PFSK-1 (cell line): ENCODE data around the gene AFDN.

Experiments
- FOXP2 ChIP-seq: optimal IDR thresholded peaks from 2 replicates; pipeline ENCODE3; 2011; ENCODE audit warnings: borderline replicate concordance, control low read depth, inconsistent platforms; ENCODE audit not compliant: insufficient read depth; ENCODE audit errors: extremely low read length, extremely low read depth
- POLR2AphosphoS5 ChIP-seq: IDR thresholded peaks from 2 replicates; pipeline ENCODE4 v1.6.1; 2012; ENCODE audit warnings: low read depth, mild to moderate bottlenecking, control low read depth, low read length, moderate library complexity
- SIN3A ChIP-seq: IDR thresholded peaks from 2 replicates; pipeline ENCODE4 v1.6.1; 2012; ENCODE audit warnings: mild to moderate bottlenecking, low read length, moderate library complexity, borderline replicate concordance; ENCODE audit not compliant: insufficient read depth
- TAF1 ChIP-seq: IDR thresholded peaks from 2 replicates; pipeline ENCODE4 v1.6.1; 2012; ENCODE audit warnings: low read length, control low read depth, borderline replicate concordance; ENCODE audit not compliant: insufficient read depth
- TF ChIP-seq, protein P1 (sequence below), 2 experiments: IDR thresholded peaks; 2 replicates each; pipeline versions ENCODE4 v1.6.1 to v1.8.0; 2011 to 2012; ENCODE audit warnings: low read depth in 2 of 2, low read length in 2 of 2, control low read depth in 1 of 2, inconsistent platforms in 1 of 2, mild to moderate bottlenecking in 1 of 2, moderate library complexity in 1 of 2; ENCODE audit not compliant: insufficient read depth in 1 of 2

DNA sequence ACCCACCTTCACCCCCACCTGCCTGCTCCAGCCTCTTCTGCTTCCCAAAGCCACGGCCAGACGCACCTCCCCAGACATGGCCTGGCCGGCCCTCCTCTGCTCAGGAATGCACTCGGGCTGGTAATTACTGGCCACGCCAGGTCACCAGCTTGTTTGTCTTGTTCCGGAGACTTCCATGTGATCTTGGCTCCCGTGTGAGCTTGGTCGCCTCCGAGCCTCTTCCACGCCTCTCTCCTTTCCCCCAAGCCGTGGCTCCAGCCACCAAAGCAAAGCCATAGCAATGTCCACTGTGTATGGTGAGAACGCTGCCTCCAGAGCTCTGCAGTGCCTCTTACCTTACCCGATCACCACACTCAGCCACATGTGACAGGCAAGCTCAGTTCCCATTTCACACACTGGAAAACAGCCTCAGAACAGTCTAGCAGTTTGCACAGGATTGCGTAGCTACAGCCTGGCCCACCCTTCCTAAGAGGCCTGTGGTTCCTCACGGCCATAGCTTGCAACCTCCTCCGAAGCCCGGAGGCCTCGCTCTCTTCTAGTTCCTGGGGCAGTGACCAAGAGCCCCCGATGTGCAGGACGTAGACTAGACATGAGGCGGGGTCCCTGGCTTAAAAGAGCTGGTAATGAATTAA is 48.1 kb upstream of the AFDN start:
- TF ChIP-seq SIN3A (no peak), POLR2AphosphoS5 (no peak), TAF1 (no peak), FOXP2 (no peak)
- TF ChIP-seq, protein P1, sequence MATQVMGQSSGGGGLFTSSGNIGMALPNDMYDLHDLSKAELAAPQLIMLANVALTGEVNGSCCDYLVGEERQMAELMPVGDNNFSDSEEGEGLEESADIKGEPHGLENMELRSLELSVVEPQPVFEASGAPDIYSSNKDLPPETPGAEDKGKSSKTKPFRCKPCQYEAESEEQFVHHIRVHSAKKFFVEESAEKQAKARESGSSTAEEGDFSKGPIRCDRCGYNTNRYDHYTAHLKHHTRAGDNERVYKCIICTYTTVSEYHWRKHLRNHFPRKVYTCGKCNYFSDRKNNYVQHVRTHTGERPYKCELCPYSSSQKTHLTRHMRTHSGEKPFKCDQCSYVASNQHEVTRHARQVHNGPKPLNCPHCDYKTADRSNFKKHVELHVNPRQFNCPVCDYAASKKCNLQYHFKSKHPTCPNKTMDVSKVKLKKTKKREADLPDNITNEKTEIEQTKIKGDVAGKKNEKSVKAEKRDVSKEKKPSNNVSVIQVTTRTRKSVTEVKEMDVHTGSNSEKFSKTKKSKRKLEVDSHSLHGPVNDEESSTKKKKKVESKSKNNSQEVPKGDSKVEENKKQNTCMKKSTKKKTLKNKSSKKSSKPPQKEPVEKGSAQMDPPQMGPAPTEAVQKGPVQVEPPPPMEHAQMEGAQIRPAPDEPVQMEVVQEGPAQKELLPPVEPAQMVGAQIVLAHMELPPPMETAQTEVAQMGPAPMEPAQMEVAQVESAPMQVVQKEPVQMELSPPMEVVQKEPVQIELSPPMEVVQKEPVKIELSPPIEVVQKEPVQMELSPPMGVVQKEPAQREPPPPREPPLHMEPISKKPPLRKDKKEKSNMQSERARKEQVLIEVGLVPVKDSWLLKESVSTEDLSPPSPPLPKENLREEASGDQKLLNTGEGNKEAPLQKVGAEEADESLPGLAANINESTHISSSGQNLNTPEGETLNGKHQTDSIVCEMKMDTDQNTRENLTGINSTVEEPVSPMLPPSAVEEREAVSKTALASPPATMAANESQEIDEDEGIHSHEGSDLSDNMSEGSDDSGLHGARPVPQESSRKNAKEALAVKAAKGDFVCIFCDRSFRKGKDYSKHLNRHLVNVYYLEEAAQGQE (IDR thresholded peaks at IDR 0.05; ENCODE audit: insufficient read depth in 1 of 2, low read depth in 2 of 2, low read length in 2 of 2): no peak
